Ovary (tissue), 9 donors: ENCODE results near the gene TNRC6A. TPM values are rescaled to one million over a fixed set of nuclear protein-coding genes. Genes with fewer than 3 reads are reported as not detected.
"Not testable (repeated sequence)": the region's sequence is repeated elsewhere in the genome, so short reads cannot be mapped to it uniquely, and the experiment has no call there.

ENCODE experiments used
- DNase-seq, 5 donors: peaks; one replicate each; pipeline ENCODE4 v3.0.0-alpha.2; 2019 to 2020
- H3K27ac ChIP-seq, 2 donors: fragments of 200-600 bp; one replicate each; pipeline versions ENCODE4 v1.5.1 to v1.8.0; 2019 to 2022
- H3K27me3 ChIP-seq: fragments of 200-600 bp; one replicate; pipeline ENCODE4 v1.8.0; 2022
- H3K36me3 ChIP-seq: fragments of 200-600 bp; sonication (generic); one replicate; pipeline ENCODE4 v1.5.1; 2019
- H3K4me1 ChIP-seq: one replicate; pipeline ENCODE4 v1.8.1; 2013; ENCODE audit warnings: mild to moderate bottlenecking, moderate library complexity; ENCODE audit not compliant: insufficient read depth
- H3K4me3 ChIP-seq: fragments of 200-600 bp; sonication (generic); one replicate; pipeline ENCODE4 v1.5.1; 2017
- H3K9me3 ChIP-seq, 2 donors: fragments of 200-600 bp in 1 of 2; sonication (generic) in 1 of 2; one replicate each; pipeline versions ENCODE4 v1.5.1 to v1.8.1; 2013 to 2019; ENCODE audit warnings: mild to moderate bottlenecking in 1 of 2, moderate library complexity in 1 of 2
- CTCF ChIP-seq, 3 donors: fragments of 450-650 bp in 2 of 3; fragments of 200-600 bp in 1 of 3; IDR thresholded peaks; one replicate each; pipeline versions ENCODE4 v1.5.1 to v1.8.0; 2016 to 2022; ENCODE audit warnings: antibody characterized with exemption in 3 of 3, mild to moderate bottlenecking in 1 of 3
- EP300 ChIP-seq: sonication (generic); formaldehyde crosslinking; IDR thresholded peaks from one replicate; pipeline ENCODE4 v1.6.1; 2017; ENCODE audit warnings: antibody characterized with exemption
- POLR2A ChIP-seq: fragments of 450-650 bp; IDR thresholded peaks from one replicate; pipeline ENCODE4 v1.6.1; 2017; ENCODE audit warnings: antibody characterized with exemption, mild to moderate bottlenecking, moderate library complexity
- WGBS, 3 donors: extraction: QIAGEN DNeasy Blood & Tissue Kit in 1 of 3; methylation state at CpG; one replicate each; pipeline versions ENCODE4 v1.1.5 to v1.1.7; 2013 to 2017; 5-methylcytosine and 5-hydroxymethylcytosine counted together
- intact Hi-C, 4 donors: fragments of 100-400 bp; cut with DNase I; formaldehyde crosslinking; loops; one replicate each; pipeline versions ENCODE4 v1.11.0 to v1.15.1; 2022 to 2023
- polyA plus RNA-seq, 2 donors: library from polyadenylated mRNA; stranded (reverse); fragments of 200-250 nt in 1 of 2; fragments of 350-450 nt in 1 of 2; fragmentation: Illumina TruSeq in 1 of 2; extraction: RNeasy Lipid Tissue Mini Kit (QIAGEN cat#74804) in 1 of 2; gene quantifications; one replicate each; pipeline ENCODE4 v1.2.3, GENCODE V29; 2013 to 2014
- total RNA-seq, 7 donors: library from RNA; depleted of rRNA in 2 of 7; stranded (reverse); fragments of >200 nt in 2 of 7; fragmentation: NEBNext Ultra II Directional in 3 of 7; extraction: Animal tissue kit (Norgen Biotek cat#: 25700) in 3 of 7; gene quantifications; one replicate each; pipeline versions ENCODE4 v1.1.0 to v1.2.4, GENCODE V29; 2016 to 2023
- donor health status: DM: no; HTN: no; CAD: no; lungs with moderate emphysema.
- donor health status: DM: no; HTN: no; CAD: no.
- donor health status: Bipolar disorder and iron deficiency.
- donor health status: DM: yes; HTN: yes; CAD: no.
- donor health status: DM: no; HTN: no; CAD: no.
- donor health status: DM: yes; HTN: yes; CAD: no.

Gene TNRC6A
- total and polyA plus RNA-seq, 9 donors, result 22.1 to 80.7 (median 54.0) TPM

- H3K4me3 ChIP-seq, result no peak overlapping the region
- no peaks in the 10 kb centered on the region for H3K36me3 ChIP-seq
- no peak for TF ChIP-seq CTCF (IDR thresholded peaks at IDR 0.05)
- no peak for TF ChIP-seq POLR2A
- no peak for TF ChIP-seq EP300
- 90 to 92% (median 92%) methylated on average over 5 of the region's 5 CpGs for WGBS, 3 donors
- intact Hi-C loops, result no loop called here
- no peak overlapping the region for H3K27ac ChIP-seq
- H3K4me1 ChIP-seq, result no peaks in the 10 kb centered on the region
- H3K9me3 ChIP-seq, result no peaks in the 10 kb centered on the region
- DNase-seq, result no peak
- H3K27me3 ChIP-seq, result no peaks in the 10 kb centered on the region
Measured at GRCh38 chr16:24805484-24805883, 76.0 kb downstream of the TNRC6A start.

DNA sequence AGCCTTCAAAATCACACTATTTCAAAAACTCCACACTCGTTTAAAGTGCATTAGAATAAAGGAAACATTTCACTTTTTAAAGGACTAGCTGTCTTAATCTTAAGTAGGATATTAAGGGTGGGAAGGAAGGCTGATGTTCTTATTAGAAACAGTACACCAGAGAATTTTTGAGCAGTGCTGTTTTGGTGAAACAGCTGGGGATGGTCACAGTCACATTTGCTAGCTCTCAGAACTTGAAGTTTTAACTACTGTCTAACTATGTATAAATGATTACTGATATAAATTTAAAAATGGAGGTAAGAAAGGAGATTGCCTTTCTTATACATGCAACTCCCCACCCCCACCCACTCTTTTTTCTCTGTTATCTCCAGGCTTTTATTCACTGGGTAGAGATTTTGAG is 77.8 kb downstream of the TNRC6A start:
- H3K4me3 ChIP-seq, result no peak overlapping the region
- DNase-seq, result no peak
- 23 to 38% (median 29%) methylated on average over 1 of the region's 1 CpG for WGBS, 3 donors
- no peaks in the 10 kb centered on the region for H3K9me3 ChIP-seq
- no peaks in the 10 kb centered on the region for H3K27me3 ChIP-seq
- H3K27ac ChIP-seq, result no peak overlapping the region
- H3K36me3 ChIP-seq, result no peaks in the 10 kb centered on the region
- intact Hi-C loops, result no loop called here
- H3K4me1 ChIP-seq, result no peaks in the 10 kb centered on the region
- TF ChIP-seq EP300 (no peak), CTCF (IDR thresholded peaks at IDR 0.05) (no peak), POLR2A (no peak)

DNA sequence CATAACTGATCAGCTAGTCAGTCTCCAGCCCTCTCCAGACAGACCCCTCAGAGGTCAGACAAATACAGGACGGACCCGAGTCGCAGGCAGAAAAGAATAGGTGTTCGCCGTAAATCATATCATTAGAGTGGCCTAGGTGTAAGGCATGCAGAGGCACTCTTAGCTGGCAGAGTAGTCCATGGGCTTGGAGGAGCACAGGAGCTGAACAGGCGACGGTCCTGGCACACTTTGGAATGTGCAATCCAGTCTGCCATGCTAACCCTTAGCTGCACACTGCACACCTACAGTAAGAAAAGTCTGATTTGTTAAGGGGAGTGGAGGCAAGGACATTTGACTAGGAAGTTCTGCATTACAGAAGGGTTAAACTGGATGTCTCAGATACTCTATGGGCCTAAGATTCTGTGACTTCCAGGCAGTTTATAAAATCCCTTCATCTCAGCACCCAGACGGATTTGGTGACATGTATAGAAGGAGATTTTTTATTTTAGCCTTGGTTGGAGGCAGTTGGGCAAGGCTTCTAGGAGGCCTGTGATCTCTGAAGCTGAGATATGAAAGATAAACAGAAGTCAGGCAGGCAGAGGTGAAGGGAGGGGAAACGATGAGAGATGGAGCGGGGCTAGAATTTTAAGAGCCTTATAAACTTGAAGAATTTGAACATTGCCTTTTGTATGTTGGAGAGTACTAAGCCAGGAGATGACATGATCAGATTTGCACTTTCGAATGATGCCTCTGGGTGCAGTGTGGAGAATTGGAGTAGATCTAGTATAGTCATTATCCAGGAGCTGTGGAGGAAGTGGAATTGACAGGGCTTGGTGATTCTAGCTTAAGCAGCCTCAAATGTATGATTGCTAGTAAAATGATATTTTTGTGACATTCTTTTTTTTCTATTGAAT is 81.7 kb downstream of the TNRC6A start:
- WGBS, 3 donors, result 73 to 77% (median 73%) methylated on average over 11 of the region's 11 CpGs
- peaks cover 4% of the 10 kb centered on the region for H3K4me1 ChIP-seq
- TF ChIP-seq POLR2A, result no peak
- no peak for TF ChIP-seq EP300
- no peak for TF ChIP-seq CTCF (IDR thresholded peaks at IDR 0.05)
- intact Hi-C loops, result loop anchor here in 1 of 4 donors (10.0 kb wide), 1 partner anchor 236 kb away; no protein-coding TSS in a partner anchor
- no peaks in the 10 kb centered on the region for H3K9me3 ChIP-seq
- DNase-seq, result no peak
- H3K36me3 ChIP-seq, result no peaks in the 10 kb centered on the region
- no peak overlapping the region for H3K4me3 ChIP-seq
- H3K27me3 ChIP-seq, result no peaks in the 10 kb centered on the region
- no peak overlapping the region for H3K27ac ChIP-seq

GRCh38 chr16:24812813-24813212 is 83.4 kb downstream of the TNRC6A start:
- 55 to 80% (median 56%) methylated on average over 6 of the region's 6 CpGs for WGBS, 3 donors
- not testable (repeated sequence) for H3K36me3 ChIP-seq, H3K4me3 ChIP-seq, H3K27ac ChIP-seq, H3K4me1 ChIP-seq, H3K9me3 ChIP-seq, H3K27me3 ChIP-seq
- DNase-seq, result peak in 1 of 5 donors; percentile 51
- intact Hi-C loops, result loop anchor here in 1 of 4 donors (10.0 kb wide), 1 partner anchor 238 kb away; no protein-coding TSS in a partner anchor

DNA sequence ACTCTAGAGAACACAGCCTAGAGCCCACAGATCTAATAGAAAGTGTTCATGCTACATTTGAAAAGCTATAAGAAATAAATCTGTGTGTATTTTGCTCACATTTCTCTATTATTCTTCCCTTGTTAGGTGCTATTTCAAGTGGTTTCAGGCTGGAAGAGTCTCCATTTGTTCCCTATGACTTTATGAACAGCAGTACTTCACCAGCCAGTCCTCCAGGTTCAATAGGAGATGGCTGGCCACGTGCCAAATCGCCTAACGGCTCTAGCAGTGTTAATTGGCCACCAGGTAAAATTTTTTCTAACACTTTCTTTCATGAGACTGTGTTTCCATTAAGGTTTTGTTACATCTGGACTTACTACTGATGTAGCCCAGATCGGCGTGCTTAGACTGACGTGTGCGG is 85.6 kb downstream of the TNRC6A start:
- Histone ChIP-seq H3K36me3 (no peaks in the 10 kb centered on the region), H3K27me3 (no peaks in the 10 kb centered on the region), H3K27ac (no peak overlapping the region), H3K4me1 (peaks cover 4% of the 10 kb centered on the region), H3K9me3 (no peaks in the 10 kb centered on the region), H3K4me3 (no peak overlapping the region)
- TF ChIP-seq POLR2A, result no peak
- TF ChIP-seq EP300, result no peak
- TF ChIP-seq CTCF (IDR thresholded peaks at IDR 0.05), result no peak
- intact Hi-C loops, result loop anchor here in 1 of 4 donors (10.0 kb wide), 1 partner anchor 240 kb away; no protein-coding TSS in a partner anchor
- no peak for DNase-seq
- 86 to 89% (median 87%) methylated on average over 7 of the region's 7 CpGs for WGBS, 3 donors
